H9 (cell line): Measurements from ENCODE around the gene ATP8A2. TPM values are rescaled to one million over a fixed set of nuclear protein-coding genes. Genes with fewer than 3 reads are reported as not detected.

ENCODE experiments used
- DNase-seq: peaks from one replicate; pipeline ENCODE4 v3.0.0-alpha.2; 2017
- H2AFZ ChIP-seq: one replicate; pipeline ENCODE4 v1.6.1; 2013; ENCODE audit warnings: mild to moderate bottlenecking, low read length, control low read depth, moderate library complexity
- H2AK5ac ChIP-seq: 2 replicates; pipeline ENCODE4 v1.6.1; 2013; ENCODE audit warnings: low read length, control low read depth, mixed read lengths; ENCODE audit not compliant: insufficient read length
- H2BK120ac ChIP-seq: one replicate; pipeline ENCODE4 v1.6.1; 2013; ENCODE audit warnings: low read depth, mild to moderate bottlenecking, low read length, control low read depth, inconsistent platforms; ENCODE audit not compliant: poor library complexity, severe bottlenecking
- H2BK12ac ChIP-seq: 2 replicates; pipeline ENCODE4 v1.6.1; 2013; ENCODE audit warnings: low read length, control low read depth, mixed read lengths, low read depth; ENCODE audit not compliant: insufficient read length
- H2BK15ac ChIP-seq: 2 replicates; pipeline ENCODE4 v1.6.1; 2013; ENCODE audit warnings: low read depth, low read length, control low read depth
- H2BK20ac ChIP-seq: one replicate; pipeline ENCODE4 v1.6.1; 2013; ENCODE audit warnings: low read depth, mild to moderate bottlenecking, low read length, control low read depth, inconsistent platforms; ENCODE audit not compliant: poor library complexity, severe bottlenecking
- H2BK5ac ChIP-seq: 2 replicates; pipeline ENCODE4 v1.6.1; 2013; ENCODE audit warnings: low read length, control low read depth, mixed read lengths; ENCODE audit not compliant: insufficient read length
- H3K14ac ChIP-seq: 2 replicates; pipeline ENCODE4 v1.6.1; 2013; ENCODE audit warnings: low read length, control low read depth; ENCODE audit not compliant: insufficient read depth
- H3K18ac ChIP-seq: 2 replicates; pipeline ENCODE4 v1.6.1; 2013; ENCODE audit warnings: low read depth, mild to moderate bottlenecking, mixed read lengths, low read length, control low read depth; ENCODE audit not compliant: insufficient read length
- H3K23ac ChIP-seq: 2 replicates; pipeline ENCODE4 v1.6.1; 2013; ENCODE audit warnings: low read length, control low read depth, mixed read lengths, low read depth; ENCODE audit not compliant: insufficient read length
- H3K23me2 ChIP-seq: 2 replicates; pipeline ENCODE4 v1.6.1; 2013; ENCODE audit warnings: low read depth, mild to moderate bottlenecking, mixed read lengths, low read length, control low read depth; ENCODE audit not compliant: insufficient read length, poor library complexity, severe bottlenecking
- H3K27ac ChIP-seq: 2 replicates; pipeline ENCODE4 v1.5.1; 2013; ENCODE audit warnings: low read length, control low read depth, mixed read lengths, low read depth; ENCODE audit not compliant: insufficient read length
- H3K27me3 ChIP-seq: 2 replicates; pipeline ENCODE4 v1.6.1; 2013; ENCODE audit warnings: low read length, control low read depth, inconsistent platforms; ENCODE audit not compliant: insufficient read depth
- H3K4ac ChIP-seq: 2 replicates; pipeline ENCODE4 v1.6.1; 2013; ENCODE audit warnings: low read depth, mild to moderate bottlenecking, control low read depth, inconsistent platforms, low read length, moderate library complexity
- H3K4me1 ChIP-seq: 2 replicates; pipeline ENCODE4 v1.6.1; 2013; ENCODE audit warnings: low read length, control low read depth, inconsistent platforms; ENCODE audit not compliant: insufficient read depth
- H3K4me2 ChIP-seq: 2 replicates; pipeline ENCODE4 v1.6.1; 2013; ENCODE audit warnings: low read length, control low read depth, mixed read lengths; ENCODE audit not compliant: insufficient read length, insufficient read depth
- H3K56ac ChIP-seq: 2 replicates; pipeline ENCODE4 v1.6.1; 2013; ENCODE audit warnings: low read depth, mild to moderate bottlenecking, mixed read lengths, low read length, control low read depth; ENCODE audit not compliant: insufficient read length
- H3K79me1 ChIP-seq: 2 replicates; pipeline ENCODE4 v1.6.1; 2013; ENCODE audit warnings: low read depth, mild to moderate bottlenecking, moderate library complexity, low read length, control low read depth, inconsistent platforms; ENCODE audit not compliant: insufficient read depth, poor library complexity, severe bottlenecking
- H3K79me2 ChIP-seq: 2 replicates; pipeline ENCODE4 v1.6.1; 2013; ENCODE audit warnings: low read length, control low read depth, inconsistent platforms; ENCODE audit not compliant: insufficient read depth
- H3K9ac ChIP-seq: 2 replicates; pipeline ENCODE4 v1.6.1; 2013; ENCODE audit warnings: low read length, control low read depth, mixed read lengths; ENCODE audit not compliant: insufficient read length; ENCODE audit errors: extremely low read depth
- H3K9me3 ChIP-seq: one replicate; pipeline ENCODE4 v1.6.1; 2013; ENCODE audit warnings: low read depth, low read length, inconsistent platforms; ENCODE audit not compliant: control insufficient read depth
- H3T11ph ChIP-seq: one replicate; pipeline ENCODE4 v1.6.1; 2013; ENCODE audit warnings: mild to moderate bottlenecking, low read length, control low read depth, inconsistent platforms
- H4K20me1 ChIP-seq: one replicate; pipeline ENCODE4 v1.6.1; 2013; ENCODE audit not compliant: control insufficient read depth, insufficient read length, insufficient read depth
- H4K5ac ChIP-seq: 2 replicates; pipeline ENCODE4 v1.6.1; 2013; ENCODE audit warnings: low read depth, mild to moderate bottlenecking, mixed read lengths, low read length, control low read depth; ENCODE audit not compliant: insufficient read length
- H4K8ac ChIP-seq: replicated peaks from 2 replicates; pipeline ENCODE4 v1.6.1; 2013; ENCODE audit warnings: low read length, control low read depth, mixed read lengths, low read depth; ENCODE audit not compliant: insufficient read length
- H4K91ac ChIP-seq: 2 replicates; pipeline ENCODE4 v1.6.1; 2013; ENCODE audit warnings: low read depth, mild to moderate bottlenecking, moderate library complexity, mixed read lengths, low read length, control low read depth; ENCODE audit not compliant: insufficient read length
- H3K27ac Mint-ChIP-seq, 3 experiments: 2 replicates in 2 of 3; 3 replicates in 1 of 3; pipeline ENCODE4 v1.8.0; 2020 to 2021; ENCODE audit warnings: mixed read lengths in 3 of 3, mild to moderate bottlenecking in 1 of 3, moderate library complexity in 1 of 3
- H3K27me3 Mint-ChIP-seq: 2 replicates; pipeline ENCODE4 v1.8.0; 2021; ENCODE audit warnings: low read depth, mild to moderate bottlenecking, moderate library complexity, mixed read lengths
- H3K36me3 Mint-ChIP-seq, 3 experiments: 2 replicates in 2 of 3; 3 replicates in 1 of 3; pipeline ENCODE4 v1.8.0; 2020 to 2021; ENCODE audit warnings: low read depth in 3 of 3, mixed read lengths in 3 of 3; ENCODE audit not compliant: insufficient read depth in 1 of 3
- H3K4me1 Mint-ChIP-seq, 2 experiments: 2 replicates each; pipeline ENCODE4 v1.8.0; 2020; ENCODE audit warnings: mixed read lengths in 2 of 2
- H3K4me3 Mint-ChIP-seq, 2 experiments: 2 replicates in 1 of 2; 3 replicates in 1 of 2; pipeline ENCODE4 v1.8.0; 2020 to 2021; ENCODE audit warnings: mild to moderate bottlenecking in 2 of 2, mixed read lengths in 2 of 2, moderate library complexity in 1 of 2
- H3K9me3 Mint-ChIP-seq, 2 experiments: 2 replicates in 1 of 2; 3 replicates in 1 of 2; pipeline ENCODE4 v1.8.0; 2020; ENCODE audit warnings: mild to moderate bottlenecking in 2 of 2, mixed read lengths in 2 of 2, moderate library complexity in 1 of 2
- WGBS: extraction: QIAGEN DNeasy Blood & Tissue Kit; methylation state at CpG from one replicate; pipeline ENCODE4 v1.1.7; 2013; ENCODE audit warnings: missing lambda C conversion rate, low lambda C conversion rate, mixed read lengths; ENCODE audit not compliant: insufficient read length; ENCODE audit errors: extremely low coverage; 5-methylcytosine and 5-hydroxymethylcytosine counted together
- total RNA-seq: library from RNA; stranded (reverse); gene quantifications from 2 replicates; pipeline ENCODE4 v1.2.1, GENCODE V29; 2021
- TF ChIP-seq, protein P1 (sequence below): fragments of 200-600 bp; sonication (generic); conservative IDR thresholded peaks from 3 replicates; pipeline ENCODE4 v1.8.0; 2021; ENCODE audit warnings: antibody characterized with exemption, mild to moderate bottlenecking

The ATP8A2 gene
- total RNA-seq, 1 experiment from 2014 or later: 18.2 TPM

DNA sequence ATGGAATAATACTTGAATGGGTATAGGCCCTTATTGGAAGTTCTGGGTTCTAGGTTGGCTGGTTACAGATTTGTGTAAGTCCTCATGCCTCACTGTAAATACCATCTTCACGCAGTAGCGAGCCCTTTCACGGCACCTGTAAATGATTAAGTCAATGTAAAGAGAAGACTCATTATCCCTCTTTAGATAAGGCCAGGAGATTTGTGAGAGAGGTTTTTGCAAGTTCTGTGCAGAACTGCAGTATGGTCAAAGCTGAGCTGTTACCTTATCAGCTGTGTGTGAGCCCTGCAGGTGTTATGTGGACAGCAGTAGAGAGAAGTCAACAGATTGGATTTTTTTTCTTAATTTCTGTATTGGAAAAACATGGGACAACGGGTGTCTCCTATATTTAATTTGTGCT is 538.5 kb downstream of the ATP8A2 start:
- H3K27ac Mint-ChIP-seq: peak overlapping the region; percentile 62 to 98 (median 95); a peak in 6 of 7 replicates
- Histone ChIP-seq H3K9ac (no peak overlapping the region), H2BK15ac (no peak overlapping the region), H3K27ac (no peak overlapping the region), H3K27me3 (no peaks in the 10 kb centered on the region), H2BK12ac (no peak overlapping the region), H4K5ac (no peak overlapping the region), H3K4me2 (no peak overlapping the region), H3K9me3 (no peaks in the 10 kb centered on the region), H3K14ac (no peak overlapping the region), H3K4me1 (peaks cover 28% of the 10 kb centered on the region; the same call in 1 of the 2 replicates), H4K20me1 (no peaks in the 10 kb centered on the region), H3K18ac (no peak overlapping the region), H2BK5ac (no peak overlapping the region), H3K79me2 (no peaks in the 10 kb centered on the region), H3K56ac (no peak overlapping the region), H3K4ac (no peak overlapping the region), H3K23me2 (no peaks in the 10 kb centered on the region), H2BK120ac (no peak overlapping the region), H2BK20ac (no peak overlapping the region), H2AK5ac (no peak overlapping the region), H4K91ac (no peak overlapping the region), H3T11ph (no peak overlapping the region), H4K8ac (no peak overlapping the region), H2AFZ (no peak overlapping the region), H3K23ac (no peak overlapping the region), H3K79me1 (no peaks in the 10 kb centered on the region)
- peaks cover 4% of the 10 kb centered on the region for H3K27me3 Mint-ChIP-seq
- H3K36me3 Mint-ChIP-seq: peaks cover 0 to 2% (median 0%) of the 10 kb centered on the region in 3 experiments; a peak in 1 of 7 replicates
- no peaks in the 10 kb centered on the region; a peak in 2 of 5 replicates for H3K9me3 Mint-ChIP-seq
- DNase-seq: no peak
- TF ChIP-seq, protein P1, sequence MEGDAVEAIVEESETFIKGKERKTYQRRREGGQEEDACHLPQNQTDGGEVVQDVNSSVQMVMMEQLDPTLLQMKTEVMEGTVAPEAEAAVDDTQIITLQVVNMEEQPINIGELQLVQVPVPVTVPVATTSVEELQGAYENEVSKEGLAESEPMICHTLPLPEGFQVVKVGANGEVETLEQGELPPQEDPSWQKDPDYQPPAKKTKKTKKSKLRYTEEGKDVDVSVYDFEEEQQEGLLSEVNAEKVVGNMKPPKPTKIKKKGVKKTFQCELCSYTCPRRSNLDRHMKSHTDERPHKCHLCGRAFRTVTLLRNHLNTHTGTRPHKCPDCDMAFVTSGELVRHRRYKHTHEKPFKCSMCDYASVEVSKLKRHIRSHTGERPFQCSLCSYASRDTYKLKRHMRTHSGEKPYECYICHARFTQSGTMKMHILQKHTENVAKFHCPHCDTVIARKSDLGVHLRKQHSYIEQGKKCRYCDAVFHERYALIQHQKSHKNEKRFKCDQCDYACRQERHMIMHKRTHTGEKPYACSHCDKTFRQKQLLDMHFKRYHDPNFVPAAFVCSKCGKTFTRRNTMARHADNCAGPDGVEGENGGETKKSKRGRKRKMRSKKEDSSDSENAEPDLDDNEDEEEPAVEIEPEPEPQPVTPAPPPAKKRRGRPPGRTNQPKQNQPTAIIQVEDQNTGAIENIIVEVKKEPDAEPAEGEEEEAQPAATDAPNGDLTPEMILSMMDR: no peak
- no CpG with 5 or more reads among the region's 4 CpGs for WGBS
- H3K4me1 Mint-ChIP-seq: peaks cover 48 to 58% of the 10 kb centered on the region in 2 experiments
- H3K4me3 Mint-ChIP-seq: no peak overlapping the region
